IMR-90 (cell line): Measurements from ENCODE around the gene ALOX12B. TPM values are rescaled to one million over a fixed set of nuclear protein-coding genes. Genes with fewer than 3 reads are reported as not detected.

Source experiments
- ATAC-seq: fragments of 200-7000 bp; cut with Tn5 transposase; 2 replicates; pipeline ENCODE4 v1.9.1; 2020; ENCODE audit warnings: low read depth, mild to moderate bottlenecking, moderate library complexity
- BruUV-seq: library from RNA; stranded (reverse); fragments of 400-500 nt; replicated peaks from 2 replicates; lab custom pipeline; 2021; lab: Mats Ljungman, UMichigan
- CTCF ChIA-PET: fragments of 300-600 bp; formaldehyde crosslinking; extraction: SDS; loops from one replicate; lab custom pipeline; 2021; ENCODE audit warnings: antibody characterized with exemption; lab: Yijun Ruan, JAX
- POLR2A ChIA-PET: fragments of 300-600 bp; sonication (Branson Sonifier 250); formaldehyde crosslinking; loops from one replicate; lab custom pipeline; 2022; ENCODE audit warnings: antibody characterized with exemption; ENCODE audit not compliant: unreplicated experiment; lab: Charles Lee
- DNase-seq: peaks from one replicate; pipeline ENCODE4 v3.0.0; 2013
- H2AFZ ChIP-seq: replicated peaks from 2 replicates; pipeline ENCODE3; 2013; ENCODE audit warnings: low read length, mild to moderate bottlenecking; ENCODE audit not compliant: poor library complexity
- H2AK5ac ChIP-seq: 2 replicates; pipeline ENCODE4 v1.6.1; 2013; ENCODE audit warnings: low read depth, low read length, inconsistent platforms
- H2AK9ac ChIP-seq: replicated peaks from 2 replicates; pipeline ENCODE3; 2013; ENCODE audit warnings: mild to moderate bottlenecking, low read depth, low read length, moderate library complexity; ENCODE audit not compliant: poor library complexity
- H2BK120ac ChIP-seq: 2 replicates; pipeline ENCODE4 v1.6.1; 2013; ENCODE audit warnings: low read depth, low read length, inconsistent platforms
- H2BK15ac ChIP-seq: 3 replicates; pipeline ENCODE4 v1.6.1; 2013; ENCODE audit warnings: low read depth, low read length, inconsistent platforms
- H2BK20ac ChIP-seq: 2 replicates; pipeline ENCODE4 v1.6.1; 2013; ENCODE audit warnings: low read depth, mild to moderate bottlenecking, inconsistent platforms, low read length, moderate library complexity
- H2BK5ac ChIP-seq: 2 replicates; pipeline ENCODE4 v1.6.1; 2013; ENCODE audit warnings: mild to moderate bottlenecking, low read depth, low read length, inconsistent platforms; ENCODE audit not compliant: poor library complexity, severe bottlenecking
- H3K14ac ChIP-seq: replicated peaks from 2 replicates; pipeline ENCODE4 v1.6.1; 2013; ENCODE audit warnings: low read depth, low read length, inconsistent platforms
- H3K18ac ChIP-seq: 2 replicates; pipeline ENCODE4 v1.6.1; 2013; ENCODE audit warnings: low read depth, low read length, control low read depth
- H3K23ac ChIP-seq: 2 replicates; pipeline ENCODE4 v1.6.1; 2013; ENCODE audit warnings: low read depth, low read length, inconsistent platforms
- H3K27ac ChIP-seq: 2 replicates; pipeline ENCODE4 v1.5.1; 2013; ENCODE audit warnings: mild to moderate bottlenecking, control low read depth, low read length; ENCODE audit not compliant: insufficient read depth
- H3K27me3 ChIP-seq: 2 replicates; pipeline ENCODE4 v1.6.1; 2013; ENCODE audit warnings: low read length; ENCODE audit not compliant: control insufficient read depth, insufficient read depth
- H3K36me3 ChIP-seq: 2 replicates; pipeline ENCODE4 v1.6.1; 2013; ENCODE audit warnings: low read length, mixed read lengths; ENCODE audit not compliant: control insufficient read depth, insufficient read depth
- H3K4ac ChIP-seq: 2 replicates; pipeline ENCODE4 v1.6.1; 2013; ENCODE audit warnings: low read depth, low read length, inconsistent platforms
- H3K4me1 ChIP-seq: 2 replicates; pipeline ENCODE4 v1.6.1; 2013; ENCODE audit warnings: low read length, mixed read lengths; ENCODE audit not compliant: control insufficient read depth, insufficient read depth
- H3K4me2 ChIP-seq: 2 replicates; pipeline ENCODE4 v1.6.1; 2013; ENCODE audit warnings: low read depth, mild to moderate bottlenecking, control low read depth, low read length, moderate library complexity
- H3K4me3 ChIP-seq: 2 replicates; pipeline ENCODE4 v1.5.1; 2013; ENCODE audit warnings: low read depth, mild to moderate bottlenecking, control low read depth, low read length, moderate library complexity; ENCODE audit not compliant: insufficient read depth
- H3K56ac ChIP-seq: 2 replicates; pipeline ENCODE4 v1.6.1; 2013; ENCODE audit warnings: low read length, inconsistent platforms; ENCODE audit not compliant: insufficient read depth; ENCODE audit errors: extremely low read depth
- H3K79me1 ChIP-seq, 2 experiments: 2 replicates each; pipeline ENCODE4 v1.6.1; 2013; ENCODE audit warnings: low read length in 2 of 2, inconsistent platforms in 1 of 2, low read depth in 1 of 2
- H3K9ac ChIP-seq: 2 replicates; pipeline ENCODE4 v1.6.1; 2013; ENCODE audit warnings: low read depth, low read length, control low read depth
- H3K9me1 ChIP-seq: 2 replicates; pipeline ENCODE4 v1.6.1; 2013; ENCODE audit warnings: low read length, inconsistent platforms; ENCODE audit not compliant: insufficient read depth
- H3K9me3 ChIP-seq: 2 replicates; pipeline ENCODE4 v1.6.1; 2013; ENCODE audit warnings: low read length; ENCODE audit not compliant: control insufficient read depth, insufficient read depth
- H4K20me1 ChIP-seq: 2 replicates; pipeline ENCODE4 v1.6.1; 2013; ENCODE audit warnings: low read length, inconsistent platforms; ENCODE audit not compliant: insufficient read depth
- H4K5ac ChIP-seq: 2 replicates; pipeline ENCODE4 v1.6.1; 2013; ENCODE audit warnings: mild to moderate bottlenecking, low read depth, low read length, control low read depth
- H4K8ac ChIP-seq, 2 experiments: 2 replicates each; pipeline ENCODE4 v1.6.1; 2013; ENCODE audit warnings: low read depth in 2 of 2, low read length in 2 of 2, control low read depth in 1 of 2, inconsistent platforms in 1 of 2
- H4K91ac ChIP-seq: 2 replicates; pipeline ENCODE4 v1.6.1; 2013; ENCODE audit warnings: low read depth, low read length, inconsistent platforms; ENCODE audit not compliant: insufficient read depth
- BHLHE40 ChIP-seq: fragments of 150-350 bp; IDR thresholded peaks from 2 replicates; pipeline ENCODE4 v1.6.1; 2016; ENCODE audit warnings: mild to moderate bottlenecking, low read depth, low read length
- CEBPB ChIP-seq: IDR thresholded peaks from 2 replicates; pipeline ENCODE4 v1.6.1; 2012; ENCODE audit warnings: low read depth, low read length, improper control_type of control experiment
- CHD1 ChIP-seq: IDR thresholded peaks from 2 replicates; pipeline ENCODE4 v1.6.1; 2012; ENCODE audit warnings: low read depth, low read length, improper control_type of control experiment
- CTCF ChIP-seq: conservative IDR thresholded peaks from 2 replicates; pipeline ENCODE4 v1.5.1; 2012; ENCODE audit warnings: mild to moderate bottlenecking, low read depth, low read length, improper control_type of control experiment
- ELK1 ChIP-seq: fragments of 150-350 bp; IDR thresholded peaks from 2 replicates; pipeline ENCODE4 v1.6.1; 2016; ENCODE audit warnings: low read depth, mild to moderate bottlenecking, low read length, moderate library complexity, borderline replicate concordance
- FOS ChIP-seq: fragments of 150-350 bp; IDR thresholded peaks from 2 replicates; pipeline ENCODE4 v1.6.1; 2016; ENCODE audit warnings: low read depth, low read length
- MAFK ChIP-seq: IDR thresholded peaks from 2 replicates; pipeline ENCODE4 v1.6.1; 2012; ENCODE audit warnings: low read depth, low read length, improper control_type of control experiment
- MAZ ChIP-seq: IDR thresholded peaks from 2 replicates; pipeline ENCODE4 v1.6.1; 2012; ENCODE audit warnings: low read depth, mild to moderate bottlenecking, low read length, improper control_type of control experiment, moderate library complexity, borderline replicate concordance
- MXI1 ChIP-seq: IDR thresholded peaks from 2 replicates; pipeline ENCODE4 v1.6.1; 2012; ENCODE audit warnings: low read depth, mild to moderate bottlenecking, low read length, moderate library complexity, borderline replicate concordance
- NFE2L2 ChIP-seq: fragments of 150-350 bp; IDR thresholded peaks from 2 replicates; pipeline ENCODE4 v1.6.1; 2016; ENCODE audit warnings: low read depth, mild to moderate bottlenecking, low read length
- POLR2A ChIP-seq: IDR thresholded peaks from 2 replicates; pipeline ENCODE4 v1.6.1; 2012; ENCODE audit warnings: mild to moderate bottlenecking, low read depth, low read length
- RAD21 ChIP-seq: IDR thresholded peaks from 2 replicates; pipeline ENCODE4 v1.6.1; 2012; ENCODE audit warnings: low read length, improper control_type of control experiment
- RCOR1 ChIP-seq: IDR thresholded peaks from 2 replicates; pipeline ENCODE4 v1.6.1; 2012; ENCODE audit warnings: mild to moderate bottlenecking, low read length, improper control_type of control experiment; ENCODE audit not compliant: insufficient replicate concordance
- SMC3 ChIP-seq: fragments of 150-350 bp; IDR thresholded peaks from 2 replicates; pipeline ENCODE4 v1.6.1; 2016; ENCODE audit warnings: low read depth, mild to moderate bottlenecking, antibody characterized with exemption, low read length, moderate library complexity
- USF2 ChIP-seq: fragments of 150-350 bp; IDR thresholded peaks from 2 replicates; pipeline ENCODE4 v1.6.1; 2017; ENCODE audit warnings: mild to moderate bottlenecking, antibody characterized with exemption, low read length, low read depth
- WGBS, 2 experiments: methylation state at CpG; one replicate each; pipeline versions ENCODE4 v1.1.5 to v1.1.7; 2013; ENCODE audit warnings: missing lambda C conversion rate in 2 of 2; ENCODE audit not compliant: insufficient read length in 1 of 2; ENCODE audit errors: extremely low coverage in 2 of 2; 5-methylcytosine and 5-hydroxymethylcytosine counted together
- dilution Hi-C: fragments of 300-500 bp; cut with HindIII; formaldehyde crosslinking; loops from one replicate; pipeline ENCODE4 v1.14.3; 2018; ENCODE audit warnings: low sequenced_read_pairs; ENCODE audit not compliant: unreplicated experiment
- in situ Hi-C: fragments of 300-500 bp; cut with MboI; formaldehyde crosslinking; loops from 3 replicates; pipeline ENCODE4 v1.14.3; 2019; ENCODE audit warnings: low sequenced_read_pairs, inconsistent platforms, mixed read lengths
- intact Hi-C: fragments of 100-400 bp; cut with micrococcal nuclease; formaldehyde crosslinking; loops from 2 replicates; pipeline ENCODE4 v1.10.0; 2022
- polyA plus RNA-seq, 3 experiments: library from polyadenylated mRNA; depleted of rRNA; stranded (reverse); fragments of >200 nt; gene quantifications; 2 replicates each; pipeline ENCODE4 v1.2.3, GENCODE V29; 2012; ENCODE audit warnings: low replicate concordance in 1 of 3
- total RNA-seq: library from RNA; depleted of rRNA; stranded (reverse); fragments of >200 nt; gene quantifications from 2 replicates; pipeline ENCODE4 v1.2.3, GENCODE V29; 2012

ALOX12B gene
- total and polyA plus RNA-seq, 2 of the 4 experiments (the other 2 are of a cell fraction) = not detected

- Histone ChIP-seq H3K27ac (no peak overlapping the region), H3K9me3 (no peaks in the 10 kb centered on the region), H3K4me2 (peak overlapping the region; percentile 39; the same call in 1 of the 2 replicates), H2BK15ac (no peak overlapping the region), H4K20me1 (no peaks in the 10 kb centered on the region), H2AK5ac (no peak overlapping the region), H4K5ac (no peak overlapping the region), H3K9ac (no peak overlapping the region), H4K8ac (no peak overlapping the region), H3K14ac (no peak overlapping the region), H2AFZ (peak overlapping the region; percentile 62), H4K91ac (no peak overlapping the region), H3K4ac (no peak overlapping the region), H2BK120ac (no peak overlapping the region), H3K36me3 (no peaks in the 10 kb centered on the region), H3K18ac (no peak overlapping the region), H2BK5ac (no peak overlapping the region), H2BK20ac (no peak overlapping the region), H3K4me3 (no peak overlapping the region), H3K79me1 (no peaks in the 10 kb centered on the region), H3K9me1 (no peaks in the 10 kb centered on the region), H3K27me3 (peaks cover 47% of the 10 kb centered on the region), H3K23ac (no peak overlapping the region), H2AK9ac (no peak overlapping the region), H3K56ac (no peak overlapping the region), H3K4me1 (no peaks in the 10 kb centered on the region)
- in situ Hi-C loops (loop anchor here (10.0 kb wide), 1 partner anchor 127 kb away; the partner anchor contains the start of gene RNF227), intact Hi-C loops (loop anchor here (1.0 kb wide), 3 partner anchors 51 to 179 kb away; no protein-coding TSS in a partner anchor), dilution Hi-C loops (no loop called here)
- ChIA-PET CTCF (interaction anchor here (0.5 to 2.2 kb wide), 23 partner anchors 9 to 323 kb away, joined by 3 to 15 read pairs (median 4); partner anchors contain the start of gene RNF227), POLR2A (no interaction called here)
- ATAC-seq = peak; percentile 84
- 47% methylated on average over 3 of the region's 8 CpGs; no CpG with 5 or more reads in 1 of the 2 experiments for WGBS, 2 experiments
- peak; percentile 73 for DNase-seq
- BruUV-seq = no TSS peak
- TF ChIP-seq RAD21 (peak; percentile 83), MXI1 (no peak), CHD1 (no peak), ELK1 (no peak), CEBPB (peak; percentile 93), CTCF (peak; percentile 73), MAFK (no peak), USF2 (no peak), NFE2L2 (no peak), RCOR1 (no peak), BHLHE40 (no peak), FOS (no peak), SMC3 (peak; percentile 87), MAZ (no peak), POLR2A (no peak)
Observed at GRCh38 chr17:8041249-8041928, 46.1 kb downstream of the ALOX12B start.
